CD8-positive, alpha-beta memory T cell (primary cell): ENCODE data around the gene ADAMTS7. TPM values are rescaled to one million over a fixed set of nuclear protein-coding genes. Genes with fewer than 3 reads are reported as not detected.

Experiments
- CTCF ChIA-PET: fragments of 350-600 bp; sonication (Branson Sonifier 250); formaldehyde crosslinking; loops from one replicate; lab custom pipeline; 2021; ENCODE audit warnings: antibody characterized with exemption; lab: Charles Lee
- POLR2A ChIA-PET: fragments of 350-600 bp; sonication (Branson Sonifier 250); formaldehyde crosslinking; loops from one replicate; lab custom pipeline; 2021; ENCODE audit warnings: antibody characterized with exemption; lab: Charles Lee
- DNase-seq, 5 donors: peaks; one replicate each; pipeline versions ENCODE4 v3.0.0 to v3.0.0-alpha.2; 2020 to 2022; ENCODE audit warnings: mixed read lengths in 1 of 5
- H3K27ac ChIP-seq: one replicate; pipeline ENCODE4 v1.7.0; 2013; ENCODE audit warnings: low read depth, mild to moderate bottlenecking, low read length, moderate library complexity
- H3K27me3 ChIP-seq: 2 replicates; pipeline ENCODE4 v1.7.0; 2013; ENCODE audit warnings: low read length, mild to moderate bottlenecking; ENCODE audit not compliant: insufficient read depth, poor library complexity, severe bottlenecking
- H3K36me3 ChIP-seq: 2 replicates; pipeline ENCODE4 v1.7.0; 2013; ENCODE audit warnings: mild to moderate bottlenecking, low read length, moderate library complexity; ENCODE audit not compliant: insufficient read depth
- H3K4me1 ChIP-seq: 2 replicates; pipeline ENCODE4 v1.7.0; 2013; ENCODE audit warnings: mild to moderate bottlenecking, low read length, moderate library complexity; ENCODE audit not compliant: insufficient read depth
- H3K4me3 ChIP-seq: 2 replicates; pipeline ENCODE4 v1.7.0; 2013; ENCODE audit warnings: mild to moderate bottlenecking, low read length
- H3K9me3 ChIP-seq: 2 replicates; pipeline ENCODE4 v1.7.0; 2013; ENCODE audit warnings: mild to moderate bottlenecking, low read length
- H3K27ac Mint-ChIP-seq, 8 donors: one replicate each; pipeline ENCODE4 v1.8.0; 2020 to 2021; ENCODE audit warnings: mixed read lengths in 8 of 8, mild to moderate bottlenecking in 6 of 8, inconsistent platforms in 3 of 8, moderate library complexity in 3 of 8
- H3K27me3 Mint-ChIP-seq, 2 donors: one replicate each; pipeline ENCODE4 v1.8.0; 2020 to 2021; ENCODE audit warnings: mixed read lengths in 2 of 2, mild to moderate bottlenecking in 1 of 2, moderate library complexity in 1 of 2
- H3K36me3 Mint-ChIP-seq, 3 donors: one replicate each; pipeline ENCODE4 v1.8.0; 2020 to 2021; ENCODE audit warnings: mixed read lengths in 3 of 3, inconsistent platforms in 1 of 3, mild to moderate bottlenecking in 1 of 3
- H3K4me1 Mint-ChIP-seq, 3 donors: one replicate each; pipeline ENCODE4 v1.8.0; 2020 to 2021; ENCODE audit warnings: mixed read lengths in 3 of 3, inconsistent platforms in 1 of 3, mild to moderate bottlenecking in 1 of 3
- H3K4me3 Mint-ChIP-seq, 7 donors: one replicate each; pipeline ENCODE4 v1.8.0; 2020 to 2021; ENCODE audit warnings: mixed read lengths in 7 of 7, mild to moderate bottlenecking in 6 of 7, moderate library complexity in 4 of 7, inconsistent platforms in 2 of 7
- H3K9me3 Mint-ChIP-seq, 5 donors: one replicate each; pipeline ENCODE4 v1.8.0; 2020 to 2022; ENCODE audit warnings: mixed read lengths in 5 of 5, mild to moderate bottlenecking in 3 of 5, moderate library complexity in 2 of 5, inconsistent platforms in 1 of 5
- polyA plus RNA-seq: library from polyadenylated mRNA; unstranded; fragments of 300-500 nt; fragmentation: Illumina TruSeq; gene quantifications from one replicate; pipeline ENCODE4 v1.2.3, GENCODE V29; 2021
- total RNA-seq, 2 experiments: library from RNA; stranded (reverse); gene quantifications; one replicate each; pipeline ENCODE4 v1.2.3, GENCODE V29; 2021

ADAMTS7 gene, protein sequence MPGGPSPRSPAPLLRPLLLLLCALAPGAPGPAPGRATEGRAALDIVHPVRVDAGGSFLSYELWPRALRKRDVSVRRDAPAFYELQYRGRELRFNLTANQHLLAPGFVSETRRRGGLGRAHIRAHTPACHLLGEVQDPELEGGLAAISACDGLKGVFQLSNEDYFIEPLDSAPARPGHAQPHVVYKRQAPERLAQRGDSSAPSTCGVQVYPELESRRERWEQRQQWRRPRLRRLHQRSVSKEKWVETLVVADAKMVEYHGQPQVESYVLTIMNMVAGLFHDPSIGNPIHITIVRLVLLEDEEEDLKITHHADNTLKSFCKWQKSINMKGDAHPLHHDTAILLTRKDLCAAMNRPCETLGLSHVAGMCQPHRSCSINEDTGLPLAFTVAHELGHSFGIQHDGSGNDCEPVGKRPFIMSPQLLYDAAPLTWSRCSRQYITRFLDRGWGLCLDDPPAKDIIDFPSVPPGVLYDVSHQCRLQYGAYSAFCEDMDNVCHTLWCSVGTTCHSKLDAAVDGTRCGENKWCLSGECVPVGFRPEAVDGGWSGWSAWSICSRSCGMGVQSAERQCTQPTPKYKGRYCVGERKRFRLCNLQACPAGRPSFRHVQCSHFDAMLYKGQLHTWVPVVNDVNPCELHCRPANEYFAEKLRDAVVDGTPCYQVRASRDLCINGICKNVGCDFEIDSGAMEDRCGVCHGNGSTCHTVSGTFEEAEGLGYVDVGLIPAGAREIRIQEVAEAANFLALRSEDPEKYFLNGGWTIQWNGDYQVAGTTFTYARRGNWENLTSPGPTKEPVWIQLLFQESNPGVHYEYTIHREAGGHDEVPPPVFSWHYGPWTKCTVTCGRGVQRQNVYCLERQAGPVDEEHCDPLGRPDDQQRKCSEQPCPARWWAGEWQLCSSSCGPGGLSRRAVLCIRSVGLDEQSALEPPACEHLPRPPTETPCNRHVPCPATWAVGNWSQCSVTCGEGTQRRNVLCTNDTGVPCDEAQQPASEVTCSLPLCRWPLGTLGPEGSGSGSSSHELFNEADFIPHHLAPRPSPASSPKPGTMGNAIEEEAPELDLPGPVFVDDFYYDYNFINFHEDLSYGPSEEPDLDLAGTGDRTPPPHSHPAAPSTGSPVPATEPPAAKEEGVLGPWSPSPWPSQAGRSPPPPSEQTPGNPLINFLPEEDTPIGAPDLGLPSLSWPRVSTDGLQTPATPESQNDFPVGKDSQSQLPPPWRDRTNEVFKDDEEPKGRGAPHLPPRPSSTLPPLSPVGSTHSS (N-terminal part only)
- total RNA-seq = under 1 TPM; 0.07 to 0.13 TPM
- polyA plus RNA-seq = not detected

DNA sequence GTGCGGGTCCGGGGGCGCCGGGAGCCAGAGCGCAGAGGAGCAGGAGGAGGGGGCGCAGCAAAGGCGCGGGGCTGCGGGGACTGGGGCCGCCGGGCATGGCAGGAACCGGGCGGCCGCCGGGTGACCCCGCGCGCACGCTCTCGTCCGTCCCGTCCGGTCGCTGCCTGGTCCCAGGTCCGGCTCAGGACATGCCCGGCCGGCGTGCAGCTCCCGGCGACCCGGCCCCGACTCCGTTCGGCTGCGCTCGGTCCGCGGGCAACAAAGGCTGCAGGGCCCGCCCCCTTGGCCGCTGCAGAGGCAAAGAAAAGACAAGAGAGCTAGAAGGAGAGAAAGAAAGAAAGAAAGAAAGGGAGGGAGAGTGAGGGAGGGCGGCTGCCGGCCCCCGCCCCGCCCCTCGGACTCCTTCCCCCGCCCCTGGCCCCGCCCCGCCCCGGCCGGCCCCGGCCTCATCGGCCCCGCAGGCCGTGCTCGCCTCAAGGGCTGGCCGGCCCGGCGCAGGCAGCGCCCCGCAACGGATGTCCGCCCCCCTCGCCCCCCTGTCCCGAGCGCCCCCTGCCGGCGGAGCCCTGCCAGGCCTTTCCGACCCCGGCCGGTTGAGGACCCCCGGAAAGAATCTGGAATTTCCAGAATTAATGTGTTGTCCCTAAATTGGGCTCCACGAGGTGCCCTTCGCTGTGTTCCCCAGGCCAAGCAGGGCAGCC, at the start of gene ADAMTS7:
Gene ADAMTS7, minus strand, starts transcription at position 341 of the 701 bp plus-strand sequence. Its CDS starts 244 bp downstream, at position 97.
- Mint-ChIP-seq H3K4me3 (peak within 1 kb of the TSS; percentile 60 to 93 (median 81)), H3K9me3 (peaks cover 0 to 9% (median 4%) of the 10 kb centered on the region in 5 donors), H3K36me3 (peaks cover 0 to 10% (median 0%) of the 10 kb centered on the region in 3 donors), H3K4me1 (peaks cover 14 to 17% (median 15%) of the 10 kb centered on the region in 3 donors), H3K27ac (peak within 1 kb of the TSS in 1 of 8 donors; percentile 17), H3K27me3 (peaks cover 31 to 47% of the 10 kb centered on the region in 2 donors)
- Histone ChIP-seq H3K27ac (no peak within 1 kb of the TSS), H3K36me3 (no peaks in the 10 kb centered on the region), H3K27me3 (peaks cover 28% of the 10 kb centered on the region), H3K4me1 (no peaks in the 10 kb centered on the region), H3K9me3 (no peaks in the 10 kb centered on the region), H3K4me3 (peak within 1 kb of the TSS; percentile 22)
- ChIA-PET POLR2A (no interaction called here), CTCF (interaction anchor here (0.6 to 1.5 kb wide), 2 partner anchors 9 to 78 kb away, joined by 3 to 4 read pairs; no protein-coding TSS in a partner anchor)
- DNase-seq = peak; percentile 30 to 65 (median 45)

- Histone ChIP-seq H3K27me3 (no peaks in the 10 kb centered on the region), H3K4me1 (peaks cover 5% of the 10 kb centered on the region), H3K4me3 (peak overlapping the region; percentile 35), H3K27ac (peak overlapping the region; percentile 11), H3K36me3 (no peaks in the 10 kb centered on the region), H3K9me3 (no peaks in the 10 kb centered on the region)
- peak; percentile 42 to 82 (median 65) for DNase-seq
- Mint-ChIP-seq H3K36me3 (no peaks in the 10 kb centered on the region), H3K4me1 (peaks cover 6 to 9% (median 9%) of the 10 kb centered on the region in 3 donors), H3K27ac (peak overlapping the region; percentile 55 to 90 (median 73)), H3K4me3 (peak overlapping the region; percentile 81 to 89 (median 83)), H3K27me3 (peaks cover 0 to 2% of the 10 kb centered on the region in 2 donors), H3K9me3 (no peaks in the 10 kb centered on the region)
- ChIA-PET CTCF (interaction anchor here (0.7 to 2.1 kb wide), 5 partner anchors 9 to 955 kb away, joined by 3 to 13 read pairs (median 5); partner anchors contain the start of gene MORF4L1), POLR2A (interaction anchor here (1.6 kb wide), 1 partner anchor 13 kb away, joined by 14 read pairs; the partner anchor contains the start of gene MORF4L1)
These were observed 48.9 kb upstream of the ADAMTS7 start for GRCh38 chr15:78859971-78860719.

DNA sequence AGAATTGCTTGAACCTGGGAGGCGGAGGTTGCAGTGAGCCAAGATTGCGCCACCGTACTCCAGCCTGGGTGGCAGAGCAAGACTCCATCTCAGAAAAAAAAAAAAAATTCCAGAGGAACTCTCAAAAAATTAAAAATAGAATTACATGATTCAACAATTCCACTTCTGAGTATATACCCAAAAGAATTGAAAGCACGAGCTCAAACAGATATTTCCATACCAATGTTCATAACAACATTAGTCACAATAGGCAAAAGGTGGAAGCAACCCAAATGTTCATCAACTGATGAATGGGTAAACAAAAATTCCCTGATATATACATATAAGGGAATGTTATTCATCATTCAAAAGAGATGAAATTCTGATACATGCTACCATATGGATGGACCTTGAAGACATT, 44.5 kb upstream of the ADAMTS7 start:
- Histone ChIP-seq H3K36me3 (no peaks in the 10 kb centered on the region), H3K4me3 (no peak overlapping the region), H3K27ac (no peak overlapping the region), H3K9me3 (no peaks in the 10 kb centered on the region), H3K4me1 (peaks cover 5% of the 10 kb centered on the region), H3K27me3 (no peaks in the 10 kb centered on the region)
- Mint-ChIP-seq H3K36me3 (peaks cover 0 to 3% (median 0%) of the 10 kb centered on the region in 3 donors), H3K9me3 (no peaks in the 10 kb centered on the region), H3K4me1 (peaks cover 6 to 9% (median 9%) of the 10 kb centered on the region in 3 donors), H3K27me3 (peaks cover 5 to 11% of the 10 kb centered on the region in 2 donors), H3K4me3 (no peak overlapping the region), H3K27ac (no peak overlapping the region)
- no peak for DNase-seq
- ChIA-PET CTCF (interaction anchor here (0.7 kb wide), 1 partner anchor 124 kb away, joined by 3 read pairs; no protein-coding TSS in a partner anchor), POLR2A (no interaction called here)

DNA sequence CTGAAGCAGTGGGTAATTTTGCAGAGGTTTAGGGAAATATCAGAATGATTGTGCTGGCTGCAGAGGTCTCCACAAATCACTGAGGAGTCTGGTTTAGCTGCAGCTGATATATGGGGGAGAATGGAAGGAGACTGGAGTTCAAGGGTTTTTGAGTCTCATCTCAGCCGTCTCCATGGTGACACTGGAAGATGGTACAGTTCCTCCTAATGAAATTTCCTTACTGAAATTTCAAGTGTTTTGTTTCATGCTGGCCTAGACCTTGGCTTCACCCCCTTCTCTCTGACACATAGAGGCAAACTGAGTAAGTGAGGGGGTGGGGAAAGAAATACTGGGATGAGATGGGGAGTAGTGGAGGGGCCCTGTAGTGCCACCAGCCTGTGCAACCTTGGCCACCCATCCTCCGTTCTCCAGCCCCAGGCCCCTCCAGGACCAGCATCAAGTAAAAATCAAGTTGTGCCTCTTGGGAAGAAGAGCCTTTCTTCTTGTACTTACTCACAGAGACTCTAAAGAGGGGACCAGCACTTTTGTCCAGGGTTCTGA, 43.6 kb upstream of the ADAMTS7 start:
- DNase-seq = no peak
- Mint-ChIP-seq H3K4me3 (no peak overlapping the region), H3K27me3 (peaks cover 3 to 11% of the 10 kb centered on the region in 2 donors), H3K27ac (peak overlapping the region in 1 of 8 donors; percentile 9), H3K36me3 (peaks cover 0 to 3% (median 0%) of the 10 kb centered on the region in 3 donors), H3K9me3 (no peaks in the 10 kb centered on the region), H3K4me1 (peaks cover 1 to 2% (median 2%) of the 10 kb centered on the region in 3 donors)
- CTCF ChIA-PET = no interaction called here
- Histone ChIP-seq H3K27me3 (no peaks in the 10 kb centered on the region), H3K4me3 (no peak overlapping the region), H3K9me3 (no peaks in the 10 kb centered on the region), H3K4me1 (peaks cover 2% of the 10 kb centered on the region), H3K36me3 (no peaks in the 10 kb centered on the region), H3K27ac (no peak overlapping the region)
- POLR2A ChIA-PET = no interaction called here

- H3K27me3 ChIP-seq = no peaks in the 10 kb centered on the region
- H3K36me3 Mint-ChIP-seq = peaks cover 0 to 3% (median 0%) of the 10 kb centered on the region in 3 donors
- no peak overlapping the region for H3K27ac Mint-ChIP-seq
- no peak overlapping the region for H3K4me3 ChIP-seq
- no peaks in the 10 kb centered on the region for H3K4me1 ChIP-seq
- ChIA-PET POLR2A (no interaction called here), CTCF (no interaction called here)
- no peak overlapping the region for H3K27ac ChIP-seq
- H3K36me3 ChIP-seq = no peaks in the 10 kb centered on the region
- no peaks in the 10 kb centered on the region for H3K4me1 Mint-ChIP-seq
- peaks cover 3 to 11% of the 10 kb centered on the region in 2 donors for H3K27me3 Mint-ChIP-seq
- H3K9me3 Mint-ChIP-seq = no peaks in the 10 kb centered on the region
- H3K4me3 Mint-ChIP-seq = no peak overlapping the region
- no peak for DNase-seq
- no peaks in the 10 kb centered on the region for H3K9me3 ChIP-seq
These were observed 42.2 kb upstream of the ADAMTS7 start for GRCh38 chr15:78853500-78853899.

DNA sequence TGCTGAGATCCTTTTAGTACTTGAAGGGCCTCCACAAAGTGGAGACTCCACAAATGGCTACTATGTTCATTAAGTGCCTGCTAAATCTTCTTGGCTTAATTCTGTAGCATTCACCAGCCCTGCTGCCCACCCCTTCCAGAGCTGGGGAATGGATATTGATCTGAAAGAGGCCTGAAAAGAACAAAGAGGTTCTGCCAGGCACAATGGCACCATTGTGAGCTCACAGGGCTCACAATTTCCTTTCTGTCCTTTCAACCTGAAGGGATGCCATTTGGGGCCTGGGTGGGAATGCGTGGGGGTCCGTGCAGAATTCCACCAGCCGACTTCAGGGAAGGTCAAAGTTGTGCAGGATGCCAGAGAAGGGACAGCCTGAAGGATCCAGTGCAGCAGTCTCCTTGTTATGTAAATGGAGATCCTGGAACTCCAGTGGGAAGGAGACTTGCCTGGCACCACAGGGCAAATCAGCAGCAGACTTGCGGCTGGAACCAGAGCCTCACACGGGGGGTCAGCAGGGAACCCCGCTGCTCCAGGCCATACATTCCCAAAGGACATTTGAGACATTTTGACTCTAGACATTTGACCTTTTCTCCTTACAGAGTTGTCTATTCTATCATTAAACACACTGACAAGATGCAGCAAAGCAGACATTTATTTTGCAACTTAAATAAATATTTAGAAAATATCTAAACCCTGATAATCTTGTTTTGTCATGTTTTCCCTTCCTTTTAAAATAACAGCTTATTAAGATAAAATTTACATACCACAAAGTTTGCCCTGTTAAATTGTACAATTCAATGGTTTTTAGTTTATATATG, 39.9 kb upstream of the ADAMTS7 start:
- Mint-ChIP-seq H3K36me3 (peaks cover 0 to 3% (median 0%) of the 10 kb centered on the region in 3 donors), H3K4me1 (no peaks in the 10 kb centered on the region), H3K27ac (no peak overlapping the region), H3K4me3 (no peak overlapping the region), H3K9me3 (no peaks in the 10 kb centered on the region), H3K27me3 (peaks cover 3 to 11% of the 10 kb centered on the region in 2 donors)
- H3K36me3 ChIP-seq = no peaks in the 10 kb centered on the region
- POLR2A ChIA-PET = no interaction called here
- CTCF ChIA-PET = interaction anchor here (1.2 kb wide), 1 partner anchor 9 kb away, joined by 5 read pairs; no protein-coding TSS in a partner anchor
- no peak overlapping the region for H3K27ac ChIP-seq
- no peaks in the 10 kb centered on the region for H3K27me3 ChIP-seq
- H3K9me3 ChIP-seq = no peaks in the 10 kb centered on the region
- no peak for DNase-seq
- H3K4me1 ChIP-seq = no peaks in the 10 kb centered on the region
- H3K4me3 ChIP-seq = no peak overlapping the region
